Measurements from ENCODE around the gene FBXL15. TPM values are rescaled to one million over a fixed set of nuclear protein-coding genes. Genes with fewer than 3 reads are reported as not detected.

FBXL15 gene
- total and polyA plus RNA-seq, 9 of the 15 experiments (the other 6 are each of a cell fraction or from before 2014, with no cell fraction given) = 0.08 to 25.9 (median 3.5) TPM

GRCh38 chr10:102420714-102421506 is at the start of gene FBXL15 (continued):
- TF ChIP-seq WHSC1 (IDR thresholded peaks at IDR 0.05; ENCODE audit: low read length) (no peak), FOXJ3 (CRISPR knock-in tag; IDR thresholded peaks at IDR 0.05) (no peak), NFYB (IDR thresholded peaks at IDR 0.05; ENCODE audit: extremely low read depth, insufficient read length) (no peak), ATF2 (CRISPR knock-in tag; IDR thresholded peaks at IDR 0.05) (no peak), OTX1 (CRISPR knock-in tag; IDR thresholded peaks at IDR 0.05) (no peak)

GRCh38 chr10:102371295-102371694 is 49.3 kb upstream of the FBXL15 start:
- Histone ChIP-seq H3K79me2 (ENCODE audit: control insufficient read depth, insufficient read depth, low read length) (no peaks in the 10 kb centered on the region), H3K27me3 (ENCODE audit: control insufficient read depth in 2 of 2, insufficient read depth in 2 of 2, low read length in 2 of 2) (no peaks in the 10 kb centered on the region), H3K36me3 (ENCODE audit: control insufficient read depth, insufficient read depth, low read length) (peaks cover 77% of the 10 kb centered on the region), H3K4me2 (ENCODE audit: insufficient read depth, low read length) (no peak overlapping the region), H3K9me1 (ENCODE audit: control insufficient read depth, insufficient read depth, low read length) (no peaks in the 10 kb centered on the region), H3K9me3 (replicated peaks; ENCODE audit: control insufficient read depth, insufficient read depth, low read depth, low read length) (no peaks in the 10 kb centered on the region), H4K20me1 (replicated peaks; ENCODE audit: control insufficient read depth, insufficient read depth, low read length) (no peaks in the 10 kb centered on the region), H3K27ac (ENCODE audit: extremely low read depth, low read depth, low read length) (no peak overlapping the region), H3K9ac (ENCODE audit: insufficient read depth in 1 of 2, low read depth in 2 of 2, low read length in 2 of 2) (no peak overlapping the region), H3K4me1 (replicated peaks in 1 of 2; ENCODE audit: control insufficient read depth in 2 of 2, insufficient read depth in 2 of 2, low read length in 2 of 2) (no peaks in the 10 kb centered on the region), H3K4me3 (no peak overlapping the region), H2AFZ (ENCODE audit: low read depth, low read length) (no peak overlapping the region)
- in situ Hi-C loops (cut with MboI) (loop anchor here (25.0 kb wide), 1 partner anchor 534 kb away; the partner anchor contains the start of gene KCNIP2), intact Hi-C loops (cut with micrococcal nuclease) (no loop called here)
- DNase-seq (ENCODE audit: extremely low read depth in 1 of 4, low spot score in 3 of 4) = no peak
- ChIA-PET POLR2A (interaction anchor here (0.7 to 1.2 kb wide), 2 partner anchors 9 to 208 kb away, joined by 3 to 4 read pairs; no protein-coding TSS in a partner anchor), CTCF (ENCODE audit: low intra/inter-chr PET ratio) (no interaction called here)
- no peak for FAIRE-seq
- 100% methylated on average over 2 of the region's 2 CpGs for WGBS (ENCODE audit: insufficient coverage, low coverage, missing lambda C conversion rate)
- no TSS peak for BruUV-seq (replicated peaks)
- no peak for ATAC-seq
- TF ChIP-seq AFF1 (IDR thresholded peaks at IDR 0.05; ENCODE audit: low read depth in 1 of 2, partially characterized antibody in 2 of 2) (no peak), STAG1 (CRISPR knock-in tag; IDR thresholded peaks at IDR 0.05; ENCODE audit: borderline replicate concordance) (no peak), CBX2 (IDR thresholded peaks at IDR 0.05; ENCODE audit: insufficient read depth, low read length, poor library complexity, severe bottlenecking) (no peak), ZNF740 (CRISPR knock-in tag; IDR thresholded peaks at IDR 0.05) (no peak), ZNF740 (tag; IDR thresholded peaks at IDR 0.05) (no peak), HINFP (tag; conservative IDR thresholded peaks at IDR 0.05; ENCODE audit: low read depth) (no peak)
